Right renal cortex interstitium (tissue), 3 donors: ENCODE results near the gene RNF6. TPM values are rescaled to one million over a fixed set of nuclear protein-coding genes. Genes with fewer than 3 reads are reported as not detected.
"Not testable (repeated sequence)": the region's sequence is repeated elsewhere in the genome, so short reads cannot be mapped to it uniquely, and the experiment has no call there.

Source experiments
- DNase-seq, 3 donors: peaks; one replicate each; pipeline ENCODE4 v3.0.0-alpha.2; 2013; ENCODE audit warnings: low read depth in 3 of 3, low spot score in 2 of 3
- polyA plus RNA-seq, 3 donors: library from polyadenylated mRNA; unstranded; fragments of 120-200 nt; gene quantifications; one replicate each; pipeline ENCODE4 v1.2.1, GENCODE V29; 2013; ENCODE audit not compliant: insufficient read length in 3 of 3

The RNF6 gene
- 10 to 100 TPM; 41.4 to 43.1 (median 41.5) TPM for polyA plus RNA-seq

DNA sequence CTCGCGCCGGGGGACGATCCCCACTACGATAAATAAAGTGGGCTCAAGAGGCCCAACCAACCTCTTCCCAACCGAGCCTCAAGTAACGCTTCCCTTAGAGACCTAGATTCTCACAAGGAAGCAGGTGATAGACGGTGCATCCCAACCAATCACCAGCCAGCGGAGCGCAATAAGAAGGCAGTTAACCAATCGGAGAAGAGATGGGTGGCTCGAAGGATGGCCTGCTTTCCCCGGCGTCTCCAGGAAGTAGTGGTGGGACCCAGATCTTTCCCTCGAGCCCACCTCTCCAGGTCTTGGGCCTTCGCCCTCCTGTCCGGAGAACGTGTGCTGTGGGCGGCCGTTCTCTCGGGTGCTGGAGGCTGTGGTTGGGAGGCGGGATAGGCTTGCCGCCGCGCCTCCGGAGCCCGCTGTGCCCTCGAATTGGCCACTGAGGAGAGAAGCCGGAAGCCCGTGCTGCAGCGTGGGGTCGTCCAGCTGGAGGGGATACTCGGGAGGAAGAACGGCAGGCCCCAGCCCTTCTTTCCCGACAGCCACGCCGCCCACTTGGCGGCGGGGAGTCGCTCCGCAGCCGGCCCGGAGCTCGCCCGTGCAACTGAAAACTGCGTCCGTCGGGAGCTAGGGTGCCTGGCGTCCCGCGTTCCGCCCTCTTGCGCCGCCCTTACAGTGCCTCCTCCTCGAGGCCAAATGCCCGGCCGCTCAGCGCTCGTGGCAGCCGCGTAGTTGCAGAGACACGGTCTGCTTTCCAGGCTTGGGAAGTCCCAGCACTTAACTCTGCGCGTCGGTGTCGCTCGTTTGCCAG, at the start of gene RNF6:
RNF6 (minus strand) TSS at position 594 of the 799 bp plus-strand sequence. CDS start 2,665 bp downstream, outside the sequence.
- peak; percentile 94 to 97 (median 96) for DNase-seq

DNA sequence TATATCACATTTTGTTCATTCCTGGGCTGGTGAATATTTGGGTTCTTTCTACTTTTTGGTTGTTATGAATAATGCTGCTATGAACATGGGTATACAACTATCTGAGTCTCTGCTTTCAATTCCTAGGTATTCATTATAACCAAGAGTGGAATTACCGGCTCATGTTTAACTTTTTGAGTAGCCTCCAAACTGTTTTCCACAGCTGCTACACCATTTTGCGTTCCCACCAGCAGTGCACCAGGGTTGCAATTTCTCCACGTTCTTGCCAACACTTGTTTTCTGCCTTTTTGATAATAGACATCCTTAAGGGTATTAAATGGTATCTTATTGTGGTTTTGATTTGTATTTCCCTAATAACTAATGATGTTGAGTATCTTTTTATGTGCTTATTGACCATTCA, 48.6 kb upstream of the RNF6 start:
- no peak for DNase-seq

DNA sequence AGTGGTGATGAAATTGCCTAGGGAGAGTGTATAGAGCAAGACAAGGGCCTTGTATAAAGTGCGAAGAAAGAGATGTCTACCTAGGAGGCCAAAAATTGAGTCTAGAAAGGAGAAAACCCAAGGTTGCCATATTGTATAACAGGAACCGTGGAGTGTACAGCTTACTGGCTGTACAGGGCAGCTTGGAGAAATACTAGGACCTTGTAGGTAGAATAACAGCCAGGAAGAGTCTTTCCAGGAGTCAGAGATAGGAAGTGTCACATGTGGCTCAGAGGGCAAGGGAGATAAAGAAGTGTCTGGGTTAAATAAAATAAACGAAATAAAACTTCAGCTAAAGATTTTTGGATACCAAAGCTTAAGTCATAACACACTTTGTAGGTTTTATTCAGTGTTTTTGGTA, 44.2 kb upstream of the RNF6 start:
- DNase-seq = no peak

DNA sequence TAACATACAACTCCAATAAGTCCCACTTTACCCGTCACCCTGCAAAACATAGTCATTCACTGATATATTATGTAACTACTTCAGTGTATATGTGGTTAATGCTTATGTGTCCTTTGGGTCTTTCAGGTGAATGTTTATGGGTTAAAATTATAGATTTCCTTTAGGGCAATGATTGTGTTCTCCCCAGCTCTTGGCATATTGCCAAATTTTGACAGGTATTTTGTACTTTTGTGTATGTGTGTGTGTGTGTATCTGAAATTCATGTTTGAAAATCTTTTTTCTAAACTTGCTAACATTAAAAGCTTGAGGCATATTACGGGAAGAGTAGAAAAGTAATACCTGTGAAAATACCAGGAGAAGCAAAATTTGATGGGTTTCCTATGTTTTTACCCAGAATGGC, 40.0 kb upstream of the RNF6 start:
- DNase-seq = no peak

DNA sequence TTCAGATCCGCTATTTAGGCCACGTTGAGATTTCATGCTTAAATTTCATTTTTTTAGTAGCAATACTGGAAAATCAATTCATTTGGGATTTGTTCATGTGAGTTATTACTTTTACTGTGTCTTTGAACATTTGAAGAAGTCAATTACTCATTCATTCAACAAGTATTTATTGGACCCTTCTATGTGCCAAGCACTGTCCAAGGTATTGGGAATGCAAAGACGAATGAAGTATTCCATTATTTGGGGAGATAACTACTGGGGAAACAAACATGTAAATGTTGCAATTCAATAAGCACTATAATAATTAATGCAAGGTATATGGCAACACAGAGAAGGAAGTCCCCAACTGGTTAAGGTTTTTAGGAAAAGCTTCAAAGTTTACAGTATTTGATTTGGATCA, 37.5 kb upstream of the RNF6 start:
- no peak for DNase-seq

DNA sequence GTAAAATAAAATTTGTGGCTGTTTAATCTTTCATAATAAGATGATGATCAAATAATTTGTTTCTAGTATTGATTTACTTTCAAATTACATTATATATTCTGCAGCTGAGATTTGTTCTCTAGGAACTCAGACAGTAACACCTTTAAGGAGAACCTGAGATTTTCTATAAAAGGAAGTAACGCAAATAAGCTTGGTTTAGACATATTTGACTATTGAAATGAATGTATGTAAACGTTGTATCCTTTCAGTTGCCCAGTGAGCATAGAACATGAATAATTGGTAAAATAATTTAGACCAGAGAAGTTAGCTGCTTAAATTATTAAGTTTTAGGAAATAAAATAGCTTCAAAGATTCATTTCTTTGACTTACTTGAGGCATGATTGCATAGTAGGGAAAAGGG, 34.9 kb upstream of the RNF6 start:
- no peak for DNase-seq

DNA sequence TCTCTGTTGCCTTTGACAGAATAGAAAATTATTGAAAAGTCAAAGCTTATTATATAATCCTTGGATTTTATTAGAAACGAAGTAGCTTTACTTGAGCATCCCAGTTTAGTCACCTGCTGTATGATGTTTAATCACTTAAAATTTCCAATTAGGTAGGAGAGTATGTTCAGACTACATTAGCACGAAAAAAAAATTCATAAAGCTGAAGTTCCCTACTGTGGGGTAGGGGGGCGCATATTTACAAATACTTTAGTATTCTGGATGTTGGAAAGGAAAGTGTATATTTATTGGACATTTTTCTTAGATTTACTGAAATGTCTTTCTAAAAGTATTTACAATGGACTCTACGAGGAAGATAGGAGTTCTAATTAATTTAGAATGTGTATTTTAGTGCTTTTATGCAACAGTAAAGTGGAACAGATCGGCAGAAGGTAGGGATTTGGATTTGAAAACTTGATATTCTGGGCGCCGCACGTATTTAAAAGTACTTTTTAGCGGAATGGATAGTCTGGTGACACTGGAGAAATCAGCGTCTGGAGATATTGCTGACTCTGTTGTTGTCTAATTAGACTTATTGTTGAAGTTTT, 33.7 kb upstream of the RNF6 start:
- no peak for DNase-seq

DNA sequence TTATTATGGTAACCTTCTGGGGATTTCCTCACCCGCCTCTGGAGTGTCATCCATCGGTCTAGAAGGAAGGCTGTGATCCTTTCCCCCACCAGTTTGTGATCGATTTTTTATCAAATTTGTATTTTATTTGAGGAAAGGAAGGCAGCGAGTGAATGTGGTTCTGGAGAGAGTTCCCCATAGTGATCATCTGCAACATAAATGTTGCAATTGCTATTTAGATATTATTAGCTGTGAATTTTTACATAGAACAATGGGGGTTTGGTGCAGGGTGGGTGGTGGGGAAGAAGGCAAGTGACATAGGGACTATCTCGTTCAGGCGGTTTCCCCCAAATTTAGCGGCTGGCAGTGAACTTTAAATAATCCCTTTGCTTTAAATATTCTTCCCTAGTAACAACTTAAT, 33.0 kb upstream of the RNF6 start:
- no peak for DNase-seq

DNA sequence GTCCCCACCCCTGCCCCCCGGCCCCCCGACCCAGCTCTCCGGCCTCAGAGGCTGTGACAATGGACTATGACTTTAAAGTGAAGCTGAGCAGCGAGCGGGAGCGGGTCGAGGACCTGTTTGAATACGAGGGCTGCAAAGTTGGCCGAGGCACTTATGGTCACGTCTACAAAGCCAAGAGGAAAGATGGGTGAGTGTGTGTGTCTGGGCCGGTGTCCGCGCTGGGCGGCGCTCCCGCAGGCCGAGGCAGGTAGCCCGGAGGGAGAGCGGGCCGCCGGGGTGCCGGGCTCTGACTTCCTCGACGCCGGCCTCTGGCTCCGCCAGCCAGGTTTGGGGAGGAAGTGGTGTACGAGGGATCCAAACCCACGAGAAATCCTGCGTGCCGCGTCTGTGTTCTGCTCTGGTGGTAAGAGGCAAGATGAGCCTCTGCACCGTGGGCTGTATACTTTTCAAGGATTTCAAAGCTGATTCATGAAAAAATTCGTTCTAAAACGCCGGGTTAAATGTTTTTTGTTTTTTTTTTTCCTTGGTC, 32.5 kb upstream of the RNF6 start:
- DNase-seq = no peak

DNA sequence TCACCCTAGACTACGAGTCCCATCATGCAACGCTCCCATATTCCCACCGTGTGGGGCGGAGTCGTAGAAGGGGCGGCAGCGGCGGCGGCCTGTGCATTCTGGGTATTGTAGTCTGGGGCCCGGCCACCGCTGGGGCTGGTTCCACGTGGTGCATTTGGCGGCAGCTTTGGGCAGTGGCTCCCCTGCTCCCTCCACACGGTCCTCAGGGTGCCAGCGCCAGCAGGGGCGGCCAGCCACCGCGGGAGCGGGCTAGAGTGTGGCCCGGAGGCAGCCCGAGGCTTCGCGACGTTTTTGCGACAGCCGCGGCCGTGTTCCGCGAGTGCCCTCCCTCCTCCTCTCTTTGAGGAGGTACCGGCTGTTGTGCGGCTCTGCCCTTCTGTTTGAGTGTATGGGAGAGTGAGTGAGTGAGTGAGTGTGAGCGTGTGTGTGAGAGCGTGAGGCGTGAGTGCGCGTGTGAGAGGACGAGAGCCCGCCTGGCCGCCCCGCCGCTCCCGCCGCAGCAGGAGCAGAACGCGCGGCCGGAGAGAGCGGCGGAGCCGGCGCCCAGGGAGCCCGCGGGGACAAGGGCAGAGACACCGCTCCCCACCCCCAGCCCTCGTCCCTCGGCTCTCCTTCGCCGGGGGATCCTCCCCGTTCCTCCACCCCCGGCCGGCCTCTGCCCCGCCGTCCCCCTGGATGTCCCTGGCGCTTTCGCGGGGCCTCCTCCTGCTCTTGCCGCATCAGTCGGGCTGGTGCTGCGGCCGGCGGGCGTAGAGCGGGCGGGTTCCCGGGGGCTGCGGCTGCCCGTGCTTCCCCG, 31.9 kb upstream of the RNF6 start, which contains the start of gene CDK8:
CDK8 (plus strand) TSS at position 343 of the 796 bp plus-strand sequence. CDS start 513 bp downstream, outside the sequence.
- DNase-seq = peak; percentile 84 to 92 (median 91)

DNA sequence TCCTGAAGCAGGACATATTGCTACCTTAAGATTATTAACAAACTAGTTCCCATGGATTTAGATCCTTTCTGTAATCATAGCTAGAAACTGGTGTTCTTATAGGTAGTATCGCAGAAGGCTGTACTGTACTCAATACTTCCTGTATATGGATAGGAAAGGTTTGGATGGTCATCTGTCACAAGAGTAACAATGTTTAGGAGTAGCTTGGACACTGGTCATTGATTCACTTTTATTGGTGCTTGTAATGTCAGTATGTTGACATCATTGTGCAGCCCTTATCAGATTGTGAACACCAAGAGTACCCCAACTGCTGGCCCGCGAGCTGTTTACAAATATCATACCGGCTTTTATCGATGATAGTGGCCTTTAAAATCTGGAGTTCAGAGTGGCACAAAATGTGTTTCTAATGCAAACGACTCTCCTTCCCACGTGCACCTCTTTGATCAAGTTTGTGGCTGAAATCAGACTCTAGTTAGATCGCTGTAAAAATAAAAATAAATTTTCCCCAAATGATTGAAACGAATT, 31.2 kb upstream of the RNF6 start:
- no peak for DNase-seq

DNA sequence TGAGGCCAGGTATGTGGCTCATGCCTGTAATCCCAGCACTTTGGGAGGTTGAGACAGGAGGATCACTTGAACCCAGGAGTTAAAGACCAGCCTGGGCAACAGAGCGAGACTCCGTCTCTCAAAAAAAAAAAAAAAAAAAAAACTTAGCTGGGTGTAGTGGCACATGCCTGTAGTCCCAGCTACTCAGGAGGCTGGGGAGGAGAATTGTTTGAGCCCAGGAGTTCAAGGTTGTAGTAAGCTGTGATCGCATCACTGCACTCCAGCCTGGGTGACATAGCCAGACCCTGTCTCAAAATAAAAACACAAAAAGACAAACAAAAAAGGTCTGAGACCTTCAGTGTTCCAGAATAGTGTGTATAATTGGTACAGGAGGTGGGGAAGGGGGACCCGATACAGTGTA, 29.9 kb upstream of the RNF6 start:
- not testable (repeated sequence) for DNase-seq

DNA sequence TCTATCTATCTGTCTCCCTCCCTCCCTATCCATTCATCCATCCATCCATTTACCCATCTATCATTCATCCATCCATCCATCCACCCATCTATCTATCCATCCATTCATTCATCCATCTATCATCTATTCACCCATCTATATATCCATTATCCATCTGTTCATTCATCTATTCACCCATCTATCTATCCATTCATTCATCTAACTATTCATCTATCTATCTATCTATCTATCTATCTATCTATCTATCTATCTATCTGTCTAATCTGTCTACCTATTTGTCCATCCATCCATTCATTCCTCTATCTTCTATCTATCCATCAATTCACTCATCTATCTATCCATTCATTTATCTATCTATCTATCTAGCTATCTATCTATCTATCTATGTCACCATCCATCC, 27.4 kb upstream of the RNF6 start:
- DNase-seq = no peak

DNA sequence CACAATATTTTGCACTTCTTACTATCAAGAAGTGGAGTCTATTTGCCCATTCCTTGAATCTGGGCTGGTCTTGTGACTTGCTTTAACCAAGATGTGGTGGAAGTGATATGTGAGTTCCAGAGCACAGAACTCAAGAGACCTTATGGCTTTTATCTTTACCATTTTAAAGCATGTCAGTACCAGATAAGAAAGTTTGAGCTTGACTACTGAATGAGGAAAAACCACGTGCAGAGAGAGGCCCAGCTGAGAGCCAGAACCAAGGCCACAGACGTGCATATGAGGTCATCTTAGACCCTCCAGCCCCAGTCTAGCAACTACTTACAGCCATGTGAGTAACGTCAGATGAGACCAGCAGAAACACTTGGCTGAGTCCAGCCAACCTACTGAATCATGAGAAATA, 25.5 kb upstream of the RNF6 start:
- no peak for DNase-seq

DNA sequence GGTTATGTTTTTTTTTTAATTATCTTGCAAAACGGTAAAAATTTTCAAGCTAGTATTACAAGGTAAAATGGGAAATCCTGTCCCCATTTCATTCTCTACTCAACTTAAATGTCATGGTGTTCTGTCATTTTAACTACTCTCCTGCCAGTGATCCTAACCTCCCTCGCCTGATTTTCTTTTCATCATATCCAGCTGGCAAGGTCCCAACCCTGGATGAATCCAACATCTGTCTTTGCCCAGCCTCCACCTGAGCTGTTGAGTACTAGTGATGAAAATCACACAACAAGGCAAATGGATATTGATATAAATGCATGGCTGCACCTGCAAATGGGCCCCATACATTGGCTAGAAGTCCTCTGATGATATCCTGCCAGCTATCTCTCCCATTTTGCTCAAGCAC, 24.9 kb upstream of the RNF6 start:
- DNase-seq = no peak

DNA sequence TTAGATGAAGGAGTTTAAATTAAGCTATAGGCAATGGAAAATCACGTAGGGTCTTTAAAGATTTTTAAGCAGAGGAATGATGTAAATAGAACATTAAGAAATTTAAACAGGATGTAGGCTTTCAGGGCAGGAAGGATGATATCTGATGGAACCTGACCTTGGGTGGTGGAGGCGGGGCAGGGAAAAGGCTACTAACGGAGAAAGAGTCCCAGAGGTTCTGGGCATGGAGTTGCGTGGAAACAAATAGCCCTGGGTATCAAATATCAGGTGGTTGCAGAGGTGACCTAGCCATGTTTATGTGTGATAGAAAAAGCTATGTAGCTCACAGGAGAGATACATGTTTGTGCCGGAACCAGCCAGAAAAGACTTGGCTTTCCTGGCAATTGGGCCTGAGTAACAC, 24.0 kb upstream of the RNF6 start:
- DNase-seq = no peak

DNA sequence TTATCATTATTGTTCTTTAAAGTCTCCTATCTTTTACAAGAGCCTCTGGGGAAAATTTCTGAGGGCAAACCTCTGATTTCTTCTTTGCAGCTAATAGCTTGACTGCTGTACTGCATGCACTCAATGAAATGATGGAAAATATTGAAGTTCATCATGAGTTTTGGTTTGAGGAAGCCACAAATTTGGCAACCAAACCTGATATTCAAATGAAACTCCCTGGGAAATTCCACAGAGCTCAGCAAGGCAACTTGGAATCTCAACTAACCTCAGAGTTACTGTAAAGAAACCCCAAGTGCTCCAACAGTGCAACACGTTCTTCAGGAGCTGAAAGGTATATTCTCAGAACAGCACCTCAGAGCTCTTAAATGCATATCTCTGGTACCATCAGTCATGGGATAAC, 14.2 kb upstream of the RNF6 start:
- DNase-seq = no peak

DNA sequence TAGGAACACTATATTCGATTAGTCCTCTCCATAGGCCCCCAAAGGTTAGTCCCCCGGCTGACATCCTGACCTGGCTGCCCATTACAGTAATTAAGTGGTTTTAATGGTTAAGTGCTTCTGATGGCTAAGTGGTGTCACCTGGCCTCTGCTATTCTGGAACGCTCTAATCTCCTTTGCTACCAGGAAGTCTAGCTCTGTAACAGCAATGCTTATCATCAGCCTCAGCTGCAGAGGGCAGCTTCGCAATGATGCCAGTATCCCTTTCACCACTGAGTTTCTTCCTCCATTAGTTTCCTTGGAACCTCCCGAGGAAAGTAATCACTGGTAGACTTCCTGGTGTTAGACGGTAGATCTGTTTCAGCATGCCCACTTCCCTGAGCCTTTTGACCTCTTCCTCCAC, 8.6 kb upstream of the RNF6 start:
- DNase-seq = no peak

DNA sequence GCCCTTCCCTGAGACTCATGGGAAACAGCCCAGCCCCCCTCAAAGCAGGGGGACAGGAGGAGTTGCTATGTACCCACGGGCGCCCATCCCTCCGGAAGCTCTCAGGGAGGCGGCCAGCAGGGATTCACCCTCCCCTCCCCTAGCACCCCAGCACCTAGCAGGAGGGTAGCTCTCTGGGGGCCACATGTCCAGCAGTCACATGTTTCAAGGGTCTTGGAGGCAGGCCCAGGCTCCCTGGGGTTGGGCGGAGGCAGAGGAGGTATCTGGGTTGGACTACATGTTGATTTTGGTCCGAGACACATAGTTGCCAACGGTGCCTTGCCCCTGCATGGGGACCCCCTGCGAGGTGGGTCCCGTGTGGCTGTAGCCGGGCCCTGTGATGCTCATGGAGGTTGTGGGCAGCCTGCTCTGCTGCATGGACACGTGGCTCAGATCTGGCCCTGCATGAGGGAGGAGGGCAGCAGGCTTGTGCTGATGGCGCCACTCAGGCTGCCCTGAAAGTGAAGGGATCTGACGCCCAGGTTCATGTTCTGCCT, 7.0 kb upstream of the RNF6 start:
- no peak for DNase-seq

DNA sequence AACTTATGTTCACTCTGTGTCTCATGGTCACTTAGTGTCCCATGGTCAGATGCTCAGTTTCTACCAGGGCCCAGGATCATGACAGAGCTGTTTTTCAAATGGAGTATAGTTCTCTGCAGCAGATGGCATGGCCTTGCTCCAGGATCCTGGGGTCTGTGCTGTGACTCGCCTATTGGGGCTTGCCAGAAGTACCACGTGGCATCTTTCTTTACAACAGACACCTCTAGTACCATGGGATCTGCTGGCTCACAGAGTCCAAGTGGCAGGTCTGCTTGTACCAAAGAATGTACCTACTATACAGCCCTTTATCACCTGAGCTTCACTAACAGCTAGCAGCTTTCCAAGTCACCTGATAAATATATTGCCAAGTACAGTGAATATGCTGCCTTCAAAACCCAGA, 6.0 kb upstream of the RNF6 start:
- no peak for DNase-seq
